NCI-H2227 (cell line): Measurements from ENCODE around the gene CPE.

Experiments used
- DNase-seq: peaks from one replicate; lab custom pipeline; 2025; ENCODE audit not compliant: unreplicated experiment; lab: John Stamatoyannopoulos, UW

CPE gene

GRCh38 chr4:165364452-165365080, 14.2 kb upstream of the CPE start:
- DNase-seq = no peak

GRCh38 chr4:165367040-165367439, 11.8 kb upstream of the CPE start:
- no peak for DNase-seq

GRCh38 chr4:165368114-165368513, 10.7 kb upstream of the CPE start:
- DNase-seq = no peak

- DNase-seq = no peak
Measured at GRCh38 chr4:165368567-165368966, 10.2 kb upstream of the CPE start.

GRCh38 chr4:165369522-165369921, 9.3 kb upstream of the CPE start:
- DNase-seq = no peak

DNA sequence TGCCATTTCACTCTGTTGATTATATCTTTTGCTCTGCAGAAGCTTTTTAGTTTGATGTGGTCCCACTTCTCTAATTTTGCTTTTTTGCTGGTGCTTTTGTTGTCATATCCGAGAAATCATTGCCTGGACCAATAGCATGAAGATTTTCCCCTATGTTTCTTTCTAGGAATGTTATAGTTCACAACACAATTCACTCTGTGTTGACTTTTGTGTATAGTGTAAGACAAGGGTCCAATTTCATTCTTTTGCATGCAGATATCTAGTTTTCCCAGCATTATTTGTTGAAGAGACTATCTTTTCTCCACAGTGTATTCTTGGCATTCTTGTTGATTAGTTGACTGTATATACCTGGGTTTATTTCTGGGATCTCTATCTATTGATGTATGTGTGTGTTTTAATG, 8.3 kb upstream of the CPE start:
- DNase-seq = no peak

- DNase-seq = no peak
Measured at GRCh38 chr4:165375465-165375864, 3.3 kb upstream of the CPE start.

- DNase-seq = no peak
Measured at GRCh38 chr4:165378398-165378744, 437 bp upstream of the CPE start.

DNA sequence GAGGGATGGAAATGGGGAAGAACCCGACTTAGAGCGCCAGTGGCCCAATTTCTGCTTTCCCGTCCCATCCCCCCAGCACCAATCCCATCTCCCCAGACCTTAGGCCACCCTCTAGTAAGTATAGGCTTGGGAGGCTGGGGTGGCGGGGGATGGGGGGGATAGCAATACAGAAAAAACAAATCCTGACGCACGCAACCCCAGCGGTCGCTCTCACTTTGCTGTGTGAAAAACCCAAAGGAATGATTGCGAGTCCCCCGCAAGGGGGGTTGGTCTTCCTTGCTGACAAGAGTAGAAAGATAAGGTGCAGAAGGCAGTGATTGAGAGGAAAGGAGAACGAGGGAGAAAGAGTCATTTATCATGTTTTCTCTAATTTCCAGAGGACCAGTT, 863 bp downstream of the CPE start:
- DNase-seq = peak; percentile 50

DNA sequence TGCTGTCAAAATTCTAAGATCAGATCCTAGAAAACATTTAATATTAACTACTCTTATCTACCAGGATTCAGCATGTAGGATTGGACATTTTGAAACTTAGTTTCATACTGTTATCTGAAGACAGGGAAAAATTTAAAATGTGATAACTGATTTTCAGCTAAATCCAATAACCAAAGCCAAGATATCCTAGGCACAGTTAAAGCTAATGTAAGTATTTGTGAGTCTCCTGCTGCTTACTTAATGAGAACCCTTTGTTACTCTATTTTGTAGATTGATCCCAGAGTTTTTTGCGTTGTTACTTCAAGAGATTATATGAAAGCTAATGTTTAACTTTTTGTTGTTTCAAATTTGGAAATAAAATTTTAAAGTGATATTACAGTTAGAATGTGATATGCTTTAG, 2.0 kb downstream of the CPE start:
- DNase-seq = no peak

DNA sequence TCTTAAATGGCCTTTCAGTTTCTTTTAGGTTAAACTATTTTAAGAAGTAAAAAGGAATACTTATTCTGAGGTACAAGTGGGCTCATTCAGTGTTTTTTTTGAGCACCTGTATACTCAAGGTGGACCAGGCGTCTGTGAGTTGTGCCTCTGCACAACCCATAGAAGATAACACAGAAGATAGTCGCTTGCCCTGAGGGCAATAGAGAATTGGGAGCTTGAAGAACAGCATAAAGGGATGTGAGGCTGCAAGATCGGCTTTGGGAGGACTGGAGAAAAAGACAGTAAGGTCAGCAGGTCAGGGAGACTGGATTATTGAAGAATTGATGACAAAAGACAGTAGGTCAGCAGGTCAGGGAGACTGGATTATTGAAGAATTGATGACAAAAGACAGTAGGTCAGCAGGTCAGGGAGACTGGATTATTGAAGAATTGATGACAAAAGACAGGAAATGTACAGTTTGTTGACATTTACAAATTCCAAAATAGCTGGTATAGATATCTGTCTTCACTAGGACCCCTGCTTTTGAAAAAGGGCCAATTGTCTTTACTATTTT, 3.1 kb downstream of the CPE start:
- no peak for DNase-seq

GRCh38 chr4:165382640-165383039, 3.8 kb downstream of the CPE start:
- no peak for DNase-seq

- peak; percentile 43 for DNase-seq
Measured at GRCh38 chr4:165383591-165384073, 4.8 kb downstream of the CPE start.

- peak; percentile 28 for DNase-seq
Measured at GRCh38 chr4:165384186-165384585, 5.4 kb downstream of the CPE start.

DNA sequence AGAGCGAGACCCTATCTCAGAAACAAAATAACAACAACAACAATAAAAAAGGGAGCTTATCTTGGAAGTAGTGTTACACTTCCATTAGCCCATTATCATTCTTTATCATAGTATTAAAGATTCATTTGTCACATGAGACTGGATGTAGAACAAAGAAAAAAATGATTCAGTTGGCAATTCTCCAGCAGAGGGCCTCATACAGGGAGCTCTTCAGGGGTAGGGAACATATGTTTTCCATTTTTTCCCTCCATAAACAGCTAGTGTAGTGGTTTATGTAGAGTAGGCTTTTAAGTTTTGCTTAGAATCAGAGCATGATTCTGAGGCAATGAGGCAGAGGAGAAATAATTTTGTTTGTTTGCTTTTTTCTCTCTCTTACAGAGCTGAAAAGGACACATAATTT, 5.8 kb downstream of the CPE start:
- peak; percentile 51 for DNase-seq

DNA sequence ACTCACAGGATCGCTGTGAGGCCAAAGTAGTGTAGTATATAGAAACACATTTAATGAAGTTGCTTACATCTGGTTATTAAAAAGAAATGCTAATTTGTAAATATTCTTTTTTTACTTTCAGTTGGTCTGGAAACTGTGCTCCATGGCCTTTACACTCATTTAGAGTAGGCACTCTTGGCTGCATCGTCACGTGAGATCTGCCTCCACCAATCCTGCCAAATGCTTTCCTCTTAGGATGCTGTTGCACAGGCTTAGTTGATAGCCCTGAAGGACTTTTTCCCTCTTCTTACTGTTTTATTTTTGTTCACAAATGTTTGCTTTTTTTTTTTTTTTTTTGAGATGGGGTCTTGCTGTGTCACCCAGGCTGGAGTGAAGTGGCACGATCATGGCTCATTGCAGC, 6.3 kb downstream of the CPE start:
- DNase-seq = no peak

GRCh38 chr4:165386328-165386727, 7.5 kb downstream of the CPE start:
- DNase-seq = no peak

- no peak for DNase-seq
Measured at GRCh38 chr4:165388756-165389155, 9.9 kb downstream of the CPE start.

DNA sequence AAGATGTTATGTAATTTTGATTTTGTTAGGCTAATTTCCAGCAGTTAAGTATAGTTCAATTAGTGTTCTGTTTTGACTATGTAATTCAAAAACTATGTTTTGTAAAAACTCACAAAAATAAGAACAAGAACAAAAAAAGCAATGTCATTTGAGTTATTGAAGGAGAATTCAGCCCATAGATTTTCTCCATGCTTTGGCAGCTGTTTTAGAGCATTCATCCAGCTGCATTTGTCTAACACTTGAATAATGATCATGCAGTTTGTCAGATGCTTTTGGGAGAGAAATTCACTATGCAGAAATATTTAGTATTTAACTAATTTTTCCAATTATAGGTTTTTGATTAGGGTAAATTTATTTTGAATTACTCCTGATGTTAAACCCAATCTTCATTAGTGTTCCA, 14.2 kb downstream of the CPE start:
- DNase-seq = no peak

DNA sequence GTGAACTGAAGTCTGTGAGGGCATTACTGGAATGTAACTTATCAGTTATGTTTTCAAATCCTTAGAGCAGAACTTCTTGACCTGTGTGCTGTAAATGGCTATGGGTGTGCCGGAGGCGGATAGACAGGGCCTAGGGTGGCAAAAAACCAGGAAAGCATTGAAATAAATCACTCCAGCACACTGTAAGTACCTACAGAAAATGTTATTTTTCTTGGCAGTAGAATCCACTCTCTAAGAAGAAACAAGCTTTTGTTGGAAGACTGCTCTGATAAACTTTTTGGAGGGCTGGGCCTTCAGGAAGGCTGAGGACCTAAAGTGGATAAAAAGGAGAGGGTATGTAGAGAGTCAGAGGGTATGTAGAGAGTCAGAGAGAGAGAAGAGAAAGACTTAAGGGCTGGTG, 14.9 kb downstream of the CPE start:
- DNase-seq = no peak

GRCh38 chr4:165394275-165394674, 15.5 kb downstream of the CPE start:
- DNase-seq = no peak

GRCh38 chr4:165398570-165398969, 19.8 kb downstream of the CPE start:
- peak; percentile 92 for DNase-seq

GRCh38 chr4:165402375-165402774, 23.6 kb downstream of the CPE start:
- DNase-seq = no peak
